Measurements from ENCODE around the gene PSMB11. TPM values are rescaled to one million over a fixed set of nuclear protein-coding genes. Genes with fewer than 3 reads are reported as not detected.
"Not testable (repeated sequence)": the region's sequence is repeated elsewhere in the genome, so short reads cannot be mapped to it uniquely, and the experiment has no call there.

Gene PSMB11
- total RNA-seq, 1 donor from 2014 or later: not detected

DNA sequence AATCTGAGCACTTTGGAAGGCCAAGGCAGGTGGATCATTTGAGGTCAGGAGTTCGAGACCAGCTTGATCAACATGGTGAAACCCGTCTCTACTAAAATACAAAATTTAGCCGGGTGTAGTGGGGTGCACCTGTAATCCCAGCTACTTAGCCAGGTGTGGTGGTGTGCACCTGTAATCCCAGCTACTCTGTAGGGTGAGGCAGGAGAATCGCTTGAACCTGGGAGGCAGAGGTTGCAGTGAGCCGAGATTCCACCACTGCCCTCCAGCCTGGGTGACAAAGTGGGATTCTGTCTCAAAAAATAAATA lies 28.3 kb upstream of the PSMB11 start:
- DNase-seq (ENCODE audit: low read depth): not testable (repeated sequence)

DNA sequence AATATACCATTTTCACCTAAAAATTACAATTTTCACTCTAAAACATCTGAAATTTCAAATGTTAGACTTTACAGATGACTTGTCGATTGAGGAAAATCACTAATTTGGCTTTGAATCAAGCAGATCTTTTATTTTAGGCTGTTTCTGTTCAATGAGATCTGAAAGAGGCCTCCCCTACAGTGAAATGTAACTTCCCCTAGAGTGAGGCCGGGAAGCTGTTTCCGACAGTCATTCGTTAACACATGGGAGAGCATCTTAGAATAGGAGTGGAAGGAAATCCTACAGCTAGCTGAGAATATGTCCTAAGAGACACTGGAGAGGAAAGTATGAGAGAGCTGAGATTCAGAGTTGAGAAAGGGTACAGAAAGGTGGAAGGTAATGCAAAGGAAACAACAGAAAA lies 26.4 kb upstream of the PSMB11 start:
- DNase-seq (ENCODE audit: low read depth): no peak

DNA sequence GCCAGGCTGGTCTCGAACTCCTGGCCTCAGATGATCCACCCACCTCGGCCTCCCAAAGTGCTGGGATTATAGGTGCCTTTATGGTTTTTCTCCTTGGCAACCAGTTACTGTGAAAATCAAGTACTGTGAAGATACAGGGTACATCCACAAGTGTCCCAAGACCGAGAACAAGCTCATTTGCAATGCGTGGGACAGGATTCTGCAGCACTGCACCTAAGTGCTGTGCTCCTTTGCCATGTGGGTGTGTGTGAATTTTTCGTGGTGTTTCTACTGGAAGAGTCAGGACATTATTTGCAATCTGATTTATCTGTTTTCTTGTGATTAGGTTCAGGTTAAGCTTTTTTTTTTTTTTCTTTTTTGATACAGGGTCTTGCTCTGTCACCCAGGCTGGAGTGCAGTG lies 24.9 kb upstream of the PSMB11 start:
- DNase-seq (ENCODE audit: low read depth): no peak

DNA sequence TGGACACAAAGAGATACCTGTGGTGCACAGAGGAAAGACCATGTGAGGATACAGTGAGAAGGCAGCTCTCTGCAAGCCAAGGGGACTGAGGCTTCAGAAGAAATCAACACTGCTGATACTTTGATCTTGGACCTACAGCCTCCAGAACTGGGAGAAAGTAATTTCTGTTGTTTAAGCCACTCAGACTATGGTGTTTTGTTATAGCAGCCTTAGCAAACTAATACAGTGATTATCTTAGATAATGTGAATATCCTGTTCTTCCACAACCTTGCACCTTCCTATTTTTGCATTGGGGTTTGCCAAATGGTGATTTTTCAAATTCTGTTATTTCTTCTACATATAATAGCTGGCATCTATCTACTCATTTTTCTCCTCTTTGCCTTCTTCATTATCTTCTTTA lies 23.9 kb upstream of the PSMB11 start:
- DNase-seq (ENCODE audit: low read depth): no peak

GRCh38 chr14:23020143-23021128 lies 21.6 kb upstream of the PSMB11 start:
- DNase-seq (ENCODE audit: low read depth): no peak

DNA sequence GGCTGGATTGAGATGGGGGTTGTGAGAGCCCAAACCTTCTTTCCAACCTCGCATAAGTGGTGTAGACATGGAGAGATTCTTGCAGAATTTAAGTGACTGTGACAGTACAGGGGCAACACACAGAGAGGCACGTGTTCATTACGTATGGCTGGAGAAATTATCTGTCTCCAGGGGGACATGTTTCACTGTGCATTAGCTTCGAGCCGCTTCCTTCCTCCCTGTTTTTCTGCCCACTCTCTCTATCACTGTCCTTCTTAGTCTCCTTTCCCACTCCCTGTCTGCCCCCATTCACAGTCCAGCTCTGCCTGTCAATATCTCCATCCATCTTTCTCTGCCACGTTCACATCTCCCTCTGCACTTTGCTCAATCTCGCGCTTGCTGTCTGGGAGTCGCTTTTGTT lies 20.6 kb upstream of the PSMB11 start:
- no peak for DNase-seq (ENCODE audit: low read depth)

- DNase-seq (ENCODE audit: low read depth): no peak
Measured at GRCh38 chr14:23021889-23022442, 20.0 kb upstream of the PSMB11 start.

GRCh38 chr14:23023022-23023794 lies 18.8 kb upstream of the PSMB11 start:
- no peak for DNase-seq (ENCODE audit: low read depth)

DNA sequence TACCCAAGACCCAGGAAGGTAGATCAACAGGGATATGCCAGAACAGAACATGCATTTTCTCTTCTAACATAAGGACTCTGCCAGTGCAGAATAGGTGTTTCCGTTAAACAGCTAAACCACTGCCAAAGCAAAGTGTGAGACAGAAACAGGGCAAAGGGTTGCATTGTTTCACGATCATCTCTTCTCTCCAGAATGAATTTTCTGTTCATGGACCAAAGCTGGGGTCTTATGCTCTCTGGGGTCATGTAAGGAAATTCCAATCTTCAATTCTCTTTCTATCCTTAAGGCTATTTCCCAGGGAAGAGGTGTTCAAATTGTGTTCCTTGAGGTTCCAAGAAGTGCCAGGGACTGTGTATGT lies 18.2 kb upstream of the PSMB11 start:
- DNase-seq (ENCODE audit: low read depth): no peak

DNA sequence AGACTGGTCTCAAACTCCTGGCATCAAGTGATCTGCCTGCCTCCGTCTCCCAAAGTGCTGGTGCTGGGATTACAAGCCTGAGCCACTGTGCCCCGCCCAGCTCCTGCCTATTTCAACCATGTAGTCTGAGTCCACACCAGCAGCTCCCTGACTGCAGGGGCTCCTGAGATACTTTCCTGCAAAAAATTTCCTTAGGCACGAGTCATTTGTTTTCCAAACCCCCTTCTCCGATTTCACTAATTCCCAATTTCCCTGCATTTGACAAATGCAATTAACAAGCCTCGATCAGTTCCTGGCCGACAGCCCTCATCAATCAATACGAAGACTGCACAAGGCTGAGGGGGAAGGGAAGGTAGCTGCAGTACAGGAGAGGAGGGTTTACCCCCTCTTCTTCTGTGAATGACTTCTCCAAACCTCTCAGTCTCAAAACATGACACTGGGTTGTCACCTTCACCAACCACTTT lies 17.4 kb upstream of the PSMB11 start:
- no peak for DNase-seq (ENCODE audit: low read depth)

DNA sequence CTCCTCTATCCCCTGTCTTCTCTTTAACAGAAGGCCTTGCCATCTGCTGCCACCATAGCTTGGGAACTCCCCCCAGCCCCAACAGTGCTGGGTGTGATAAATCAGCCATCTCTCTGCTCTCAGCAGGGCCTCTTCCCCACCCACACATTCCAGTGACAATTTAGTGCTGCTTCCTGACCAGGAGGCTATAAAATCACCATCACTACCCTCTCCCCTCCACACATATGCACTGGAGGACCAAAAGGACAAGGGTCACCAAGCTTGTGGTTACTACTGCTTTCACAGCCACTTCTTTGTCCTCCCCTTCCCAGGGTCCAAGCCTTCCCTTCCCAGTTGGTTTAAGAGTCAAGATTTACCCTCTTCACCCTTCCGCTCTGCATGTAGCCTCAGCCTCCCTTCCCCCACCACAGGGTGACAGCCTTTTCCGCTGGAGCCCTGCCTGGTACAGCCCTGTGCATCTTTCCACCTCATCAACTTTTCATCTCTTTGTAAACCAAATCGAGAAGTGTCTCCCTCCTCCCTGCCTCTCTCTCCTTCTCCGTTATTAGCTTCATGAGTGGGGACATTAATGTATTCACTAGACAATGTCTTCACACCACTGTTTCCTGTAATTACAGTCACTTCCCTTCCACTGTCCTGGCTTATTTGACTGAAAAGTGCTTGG lies 16.7 kb upstream of the PSMB11 start:
- no peak for DNase-seq (ENCODE audit: low read depth)

DNA sequence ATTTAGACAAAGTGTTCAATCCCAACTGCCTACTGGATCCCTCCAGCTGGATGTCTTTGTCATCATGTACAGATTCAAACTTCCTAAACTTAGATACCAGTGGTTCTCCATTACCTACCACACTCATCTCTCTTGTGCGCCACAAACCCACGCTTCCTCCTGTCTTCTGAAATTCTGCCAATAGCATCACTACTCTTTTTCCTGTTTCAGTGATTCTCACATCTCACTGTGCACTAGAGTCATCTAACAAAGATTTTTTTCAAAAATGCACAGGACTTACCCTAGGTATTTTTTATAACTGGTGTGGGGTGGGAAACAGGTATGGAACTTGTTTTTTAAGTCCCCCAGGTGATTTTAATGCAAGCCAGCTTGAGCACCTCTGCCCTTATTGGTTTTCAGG lies 13.2 kb upstream of the PSMB11 start:
- DNase-seq (ENCODE audit: low read depth): no peak

GRCh38 chr14:23030936-23031335 lies 11.1 kb upstream of the PSMB11 start:
- DNase-seq (ENCODE audit: low read depth): no peak

DNA sequence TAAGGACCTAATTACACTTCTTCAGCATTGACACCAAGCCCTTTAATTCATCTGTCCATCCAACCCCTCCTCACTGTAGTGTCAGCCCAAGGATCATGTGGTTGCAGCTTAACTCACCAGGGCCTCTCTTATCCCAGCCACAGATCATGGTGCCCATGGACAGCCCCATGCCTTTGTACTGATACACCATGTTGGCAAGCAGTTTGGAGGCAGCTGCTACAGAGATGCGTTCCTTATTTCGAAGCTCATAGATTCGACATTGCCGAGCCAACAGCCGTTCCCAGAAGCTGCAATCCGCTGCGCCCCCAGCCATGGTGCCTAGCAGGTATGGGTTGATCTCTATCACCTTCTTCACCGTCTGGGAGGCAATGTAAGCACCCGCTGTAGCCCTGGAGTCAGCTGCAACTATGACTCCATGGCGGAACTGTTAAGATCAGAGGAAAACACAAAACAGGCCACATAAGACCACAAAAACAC lies 8.7 kb upstream of the PSMB11 start:
- peak; percentile 37 for DNase-seq (ENCODE audit: low read depth)

DNA sequence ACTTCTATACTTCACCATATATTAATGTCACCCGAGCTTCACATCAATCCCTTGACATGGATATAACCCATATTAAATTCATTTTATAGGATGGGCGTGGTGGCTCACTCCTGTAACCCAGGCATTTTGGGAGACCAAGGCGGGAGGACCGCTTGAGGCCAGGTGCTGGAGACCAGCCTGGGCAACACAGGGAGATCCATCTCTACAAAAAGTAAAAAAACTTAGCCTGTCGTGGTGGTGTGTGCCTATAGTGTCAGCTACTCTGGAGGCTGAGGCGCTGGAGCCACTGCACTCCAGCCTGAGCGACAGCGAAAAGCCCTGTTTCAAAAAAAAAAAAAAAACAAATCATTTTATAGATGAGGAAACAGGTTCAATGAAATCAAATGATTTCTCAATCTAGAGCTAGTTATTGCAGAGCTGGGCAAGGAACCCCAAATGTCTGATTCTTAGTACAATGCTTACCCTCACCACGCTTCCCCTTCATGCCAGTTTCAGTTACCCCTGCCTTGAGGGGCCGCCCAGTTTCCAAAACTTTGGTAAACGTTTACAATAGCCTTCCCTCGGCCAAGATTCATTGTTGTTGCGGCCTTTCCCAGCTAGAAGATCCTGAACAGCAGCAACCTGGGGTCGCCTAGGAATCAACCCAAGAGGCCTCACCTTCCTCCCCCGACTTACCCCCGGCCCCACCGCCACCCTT lies 8.1 kb upstream of the PSMB11 start:
- peak; percentile 11 for DNase-seq (ENCODE audit: low read depth)

DNA sequence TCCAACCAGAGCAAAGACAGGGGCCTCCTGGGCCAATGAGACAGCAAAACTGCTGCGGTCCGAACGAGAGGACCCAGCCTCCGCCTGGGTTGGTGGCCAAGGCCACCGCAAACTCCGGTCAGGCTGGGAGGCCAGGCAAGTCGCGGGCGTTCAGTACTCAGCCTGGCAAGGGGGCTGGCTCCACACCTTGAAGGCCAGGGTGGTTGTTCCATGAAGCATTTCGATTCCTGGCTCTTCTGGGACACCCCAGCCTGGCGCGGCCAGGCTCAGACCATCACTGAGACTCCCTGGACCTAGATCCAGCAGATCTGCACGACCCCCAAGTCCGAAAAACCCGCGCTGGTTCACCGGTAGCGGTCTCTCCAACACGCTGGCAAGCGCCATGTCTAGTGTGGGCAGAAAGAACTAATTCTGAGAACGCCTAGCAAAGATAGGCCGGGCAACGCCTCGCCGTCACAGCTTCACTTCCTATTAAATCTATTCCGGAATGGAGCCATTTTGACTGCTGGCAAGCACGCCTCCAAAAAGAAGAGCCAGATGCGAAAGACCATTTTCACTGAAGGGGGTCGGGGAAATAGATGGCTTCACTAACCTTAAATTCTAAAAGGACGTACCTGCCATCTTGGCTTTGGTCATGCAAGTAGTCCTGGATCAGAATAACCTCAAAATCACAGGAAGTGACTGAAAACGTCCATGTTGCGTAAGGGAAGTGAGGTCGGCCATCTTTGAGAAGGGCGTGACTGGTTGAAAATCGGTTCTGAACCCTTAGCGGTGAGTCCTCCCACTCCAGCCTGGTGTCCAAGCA lies 7.3 kb upstream of the PSMB11 start, which contains the start of gene PSMB5:
Gene PSMB5 (minus strand): TSS at position 403 of the 805 bp plus-strand sequence. CDS start 19 bp downstream, at position 384.
- peak; percentile 96 for DNase-seq (ENCODE audit: low read depth)

DNA sequence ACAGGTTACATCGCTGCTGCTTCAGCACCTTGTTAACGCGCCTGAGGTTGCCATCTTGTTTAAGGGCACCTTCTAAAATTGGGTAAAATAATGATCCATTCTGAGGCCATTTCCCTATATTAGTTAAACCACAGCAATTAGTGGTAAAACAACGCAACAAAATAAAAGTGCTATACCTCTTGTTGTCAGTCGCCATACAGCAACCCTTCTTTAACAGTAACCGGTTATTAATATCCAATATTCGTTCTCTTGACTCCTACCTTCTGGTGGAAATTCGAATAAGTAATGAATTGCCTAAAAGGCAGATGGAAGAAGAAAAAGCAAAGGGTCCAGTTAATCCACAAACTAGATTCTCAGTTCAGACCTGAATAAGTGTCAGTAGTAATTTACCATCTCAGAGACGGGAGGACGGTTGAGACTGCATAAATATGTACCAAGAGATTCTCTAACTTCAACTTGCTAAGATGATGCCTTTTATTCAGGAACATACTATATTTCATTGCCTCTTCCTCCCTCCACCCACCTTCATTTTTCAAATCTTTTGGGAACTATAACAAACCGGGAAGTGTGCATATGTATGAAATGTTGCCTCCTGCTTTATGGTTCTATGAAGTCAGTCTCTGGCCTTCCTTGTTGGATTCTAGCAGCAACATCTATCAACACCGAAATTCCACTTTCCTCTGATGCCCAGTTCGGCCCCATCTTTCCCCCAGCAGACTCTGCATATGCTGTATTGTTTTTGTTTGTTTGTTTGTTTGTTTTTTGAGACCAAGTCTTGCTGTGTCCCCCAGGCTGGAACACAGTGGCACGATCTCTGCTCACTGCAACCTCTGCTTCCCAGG lies 6.5 kb upstream of the PSMB11 start:
- DNase-seq (ENCODE audit: low read depth): no peak

DNA sequence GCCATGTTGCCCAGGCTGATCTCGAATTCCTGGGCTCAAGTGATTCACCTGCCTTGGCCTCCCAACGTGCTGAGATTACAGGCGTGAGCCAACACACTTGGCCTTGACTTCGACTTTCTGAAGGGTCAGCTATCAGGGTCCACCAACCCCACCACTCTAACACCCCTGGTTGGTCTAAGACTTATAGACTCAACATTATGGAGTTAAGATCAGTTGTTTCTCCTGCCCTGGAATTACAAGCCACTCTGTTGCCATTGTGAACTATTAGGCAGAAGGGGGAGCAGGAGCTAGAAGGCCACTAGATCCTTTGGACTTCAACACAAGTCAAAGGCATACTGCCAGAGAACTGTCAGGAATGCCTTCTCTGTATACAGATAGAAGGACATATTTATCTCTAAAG lies 1.9 kb upstream of the PSMB11 start:
- DNase-seq (ENCODE audit: low read depth): no peak

DNA sequence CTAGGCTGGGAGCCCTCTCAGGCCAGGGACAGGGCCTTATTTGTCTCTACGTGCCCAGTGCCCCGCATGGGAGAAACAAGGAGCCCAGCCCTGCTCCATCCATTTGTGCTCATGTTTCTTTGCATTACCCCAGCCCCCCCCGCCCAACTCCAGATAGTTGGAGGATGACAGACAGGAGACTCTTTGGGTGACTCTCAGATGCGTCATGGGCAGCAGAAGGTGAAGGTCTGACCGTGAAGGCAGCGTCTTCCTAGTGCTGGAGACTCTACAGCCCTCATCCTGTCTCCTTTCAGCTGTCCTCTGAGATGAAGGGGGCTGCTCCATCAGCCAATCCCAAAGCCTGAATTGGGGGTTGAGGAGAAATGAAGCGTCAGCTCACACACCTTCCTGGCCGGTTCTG lies 283 bp upstream of the PSMB11 start:
- no peak for DNase-seq (ENCODE audit: low read depth)

Data from myocyte (in vitro differentiated cells).